Endothelial cell (in vitro differentiated cells): ENCODE data around the gene LSM10. TPM values are rescaled to one million over a fixed set of nuclear protein-coding genes. Genes with fewer than 3 reads are reported as not detected.

Experiments
- DNase-seq: peaks from one replicate; pipeline ENCODE4 v3.0.0; 2021; ENCODE audit warnings: low spot score
- H3K27ac Mint-ChIP-seq: one replicate; pipeline ENCODE4 v1.8.0; 2021; ENCODE audit warnings: mixed read lengths, inconsistent platforms; ENCODE audit not compliant: unreplicated experiment
- H3K27me3 Mint-ChIP-seq: one replicate; pipeline ENCODE4 v1.8.0; 2021; ENCODE audit warnings: mild to moderate bottlenecking, moderate library complexity, mixed read lengths, inconsistent platforms; ENCODE audit not compliant: unreplicated experiment
- H3K36me3 Mint-ChIP-seq: one replicate; pipeline ENCODE4 v1.8.0; 2021; ENCODE audit warnings: mild to moderate bottlenecking, low read depth, mixed read lengths, inconsistent platforms; ENCODE audit not compliant: unreplicated experiment
- H3K4me1 Mint-ChIP-seq: one replicate; pipeline ENCODE4 v1.8.0; 2021; ENCODE audit warnings: mild to moderate bottlenecking, mixed read lengths, inconsistent platforms; ENCODE audit not compliant: unreplicated experiment
- H3K4me3 Mint-ChIP-seq: one replicate; pipeline ENCODE4 v1.8.0; 2021; ENCODE audit warnings: mild to moderate bottlenecking, mixed read lengths, inconsistent platforms; ENCODE audit not compliant: unreplicated experiment
- H3K9me3 Mint-ChIP-seq: one replicate; pipeline ENCODE4 v1.8.0; 2021; ENCODE audit warnings: mixed read lengths, inconsistent platforms; ENCODE audit not compliant: unreplicated experiment
- total RNA-seq: library from RNA; stranded (reverse); fragmentation: NEBNext Ultra II Directional; extraction: Animal tissue kit (Norgen Biotek cat#: 25700); gene quantifications from one replicate; pipeline ENCODE4 v1.2.1, GENCODE V29; 2021; ENCODE audit not compliant: unreplicated experiment
- TF ChIP-seq, protein P1 (sequence below): fragments of 200-600 bp; sonication (generic); IDR thresholded peaks from one replicate; pipeline ENCODE4 v1.5.0; 2021; ENCODE audit warnings: antibody characterized with exemption; ENCODE audit not compliant: unreplicated experiment

LSM10 gene
- total RNA-seq, 1 donor from 2014 or later = 22.3 TPM

DNA sequence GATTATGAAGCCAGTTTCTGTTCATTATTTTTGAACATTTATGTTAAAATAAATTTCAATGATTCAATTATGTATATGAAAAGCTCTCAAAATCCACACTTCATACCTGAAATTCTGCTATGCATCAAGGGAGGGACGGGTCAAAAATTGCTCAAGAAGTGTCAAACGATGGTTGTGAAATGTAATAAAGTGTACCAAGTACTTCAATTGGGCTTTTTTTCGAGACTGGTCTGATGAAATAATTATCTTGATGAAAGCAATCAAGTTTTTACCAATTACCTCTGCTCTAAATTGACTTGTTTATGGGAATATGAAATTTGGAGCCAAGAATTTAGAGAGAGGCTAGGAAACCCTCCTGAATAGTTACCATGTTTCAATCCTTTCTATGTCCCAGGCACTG, 44.6 kb upstream of the LSM10 start:
- H3K27ac Mint-ChIP-seq = no peak overlapping the region
- H3K36me3 Mint-ChIP-seq = peaks cover under 1% of the 10 kb centered on the region
- peaks cover 2% of the 10 kb centered on the region for H3K4me1 Mint-ChIP-seq
- no peaks in the 10 kb centered on the region for H3K9me3 Mint-ChIP-seq
- H3K4me3 Mint-ChIP-seq = no peak overlapping the region
- H3K27me3 Mint-ChIP-seq = no peaks in the 10 kb centered on the region
- DNase-seq = no peak
- TF ChIP-seq, protein P1, sequence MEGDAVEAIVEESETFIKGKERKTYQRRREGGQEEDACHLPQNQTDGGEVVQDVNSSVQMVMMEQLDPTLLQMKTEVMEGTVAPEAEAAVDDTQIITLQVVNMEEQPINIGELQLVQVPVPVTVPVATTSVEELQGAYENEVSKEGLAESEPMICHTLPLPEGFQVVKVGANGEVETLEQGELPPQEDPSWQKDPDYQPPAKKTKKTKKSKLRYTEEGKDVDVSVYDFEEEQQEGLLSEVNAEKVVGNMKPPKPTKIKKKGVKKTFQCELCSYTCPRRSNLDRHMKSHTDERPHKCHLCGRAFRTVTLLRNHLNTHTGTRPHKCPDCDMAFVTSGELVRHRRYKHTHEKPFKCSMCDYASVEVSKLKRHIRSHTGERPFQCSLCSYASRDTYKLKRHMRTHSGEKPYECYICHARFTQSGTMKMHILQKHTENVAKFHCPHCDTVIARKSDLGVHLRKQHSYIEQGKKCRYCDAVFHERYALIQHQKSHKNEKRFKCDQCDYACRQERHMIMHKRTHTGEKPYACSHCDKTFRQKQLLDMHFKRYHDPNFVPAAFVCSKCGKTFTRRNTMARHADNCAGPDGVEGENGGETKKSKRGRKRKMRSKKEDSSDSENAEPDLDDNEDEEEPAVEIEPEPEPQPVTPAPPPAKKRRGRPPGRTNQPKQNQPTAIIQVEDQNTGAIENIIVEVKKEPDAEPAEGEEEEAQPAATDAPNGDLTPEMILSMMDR = no peak

DNA sequence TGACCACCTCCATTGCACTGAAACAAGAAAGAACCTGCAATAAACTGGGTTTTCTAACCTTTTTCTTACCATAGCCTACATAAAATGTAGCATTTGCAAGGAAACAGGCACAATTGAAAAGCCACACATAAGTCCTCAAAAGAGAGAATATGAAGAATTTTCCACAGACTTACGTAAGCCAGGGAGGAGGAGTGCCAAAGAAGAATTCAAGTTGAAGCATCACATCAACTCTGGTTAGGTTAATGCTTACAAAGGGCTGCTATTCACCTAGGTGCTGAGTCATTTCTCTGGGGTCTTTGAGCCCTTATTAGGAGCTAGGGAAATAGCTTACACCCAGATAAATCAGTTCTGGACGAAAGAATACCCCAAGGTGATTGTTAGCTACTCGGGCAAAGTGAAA, 42.9 kb upstream of the LSM10 start:
- H3K36me3 Mint-ChIP-seq = peaks cover 6% of the 10 kb centered on the region
- H3K27me3 Mint-ChIP-seq = no peaks in the 10 kb centered on the region
- H3K27ac Mint-ChIP-seq = no peak overlapping the region
- no peaks in the 10 kb centered on the region for H3K9me3 Mint-ChIP-seq
- no peaks in the 10 kb centered on the region for H3K4me1 Mint-ChIP-seq
- TF ChIP-seq, protein P1 = no peak
- DNase-seq = no peak
- no peak overlapping the region for H3K4me3 Mint-ChIP-seq

DNA sequence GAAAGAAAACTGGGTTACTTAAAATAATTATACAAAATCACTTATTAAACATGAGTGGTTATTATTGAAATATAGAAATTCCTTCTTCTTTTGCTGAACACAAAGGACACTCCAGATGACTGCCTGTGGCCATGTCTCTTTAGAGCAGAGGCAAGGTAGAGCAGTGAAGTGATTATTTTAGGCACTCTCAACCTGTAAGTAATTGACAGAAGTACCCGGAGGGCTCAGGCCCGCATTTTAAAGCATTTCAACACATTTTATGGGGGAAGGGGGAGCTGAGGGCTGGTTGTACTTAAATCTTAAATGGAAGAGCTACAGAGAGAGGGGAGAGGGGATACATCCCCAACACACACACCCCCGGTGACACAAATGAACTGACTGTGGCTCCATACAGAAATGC, 42.3 kb upstream of the LSM10 start:
- DNase-seq = no peak
- Mint-ChIP-seq H3K4me3 (no peak overlapping the region), H3K27ac (no peak overlapping the region), H3K27me3 (no peaks in the 10 kb centered on the region), H3K9me3 (no peaks in the 10 kb centered on the region), H3K4me1 (no peaks in the 10 kb centered on the region), H3K36me3 (peaks cover 6% of the 10 kb centered on the region)
- TF ChIP-seq, protein P1 = no peak

DNA sequence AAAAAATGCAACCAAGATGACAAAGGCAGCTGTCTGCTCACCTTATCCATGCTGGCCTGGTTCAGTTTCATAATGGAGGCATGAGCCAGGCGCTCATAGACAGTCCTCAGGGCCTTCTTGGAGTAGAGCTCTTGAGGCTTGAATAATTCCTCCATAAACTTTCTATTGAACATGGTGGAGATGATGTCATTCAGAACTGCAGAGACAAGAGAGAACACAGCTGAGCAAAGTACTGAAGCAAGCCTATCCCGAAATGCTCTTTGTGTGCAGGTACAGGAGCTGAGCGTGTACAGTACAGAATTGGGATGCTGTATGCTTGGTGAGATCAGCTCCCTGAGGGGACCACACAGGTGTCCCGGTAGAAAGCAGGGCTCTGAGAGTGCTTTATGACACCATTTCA, 41.0 kb upstream of the LSM10 start:
- peaks cover 9% of the 10 kb centered on the region for H3K36me3 Mint-ChIP-seq
- H3K4me3 Mint-ChIP-seq = no peak overlapping the region
- H3K4me1 Mint-ChIP-seq = no peaks in the 10 kb centered on the region
- H3K9me3 Mint-ChIP-seq = no peaks in the 10 kb centered on the region
- H3K27ac Mint-ChIP-seq = no peak overlapping the region
- H3K27me3 Mint-ChIP-seq = peaks cover 2% of the 10 kb centered on the region
- TF ChIP-seq, protein P1 = no peak
- DNase-seq = no peak

DNA sequence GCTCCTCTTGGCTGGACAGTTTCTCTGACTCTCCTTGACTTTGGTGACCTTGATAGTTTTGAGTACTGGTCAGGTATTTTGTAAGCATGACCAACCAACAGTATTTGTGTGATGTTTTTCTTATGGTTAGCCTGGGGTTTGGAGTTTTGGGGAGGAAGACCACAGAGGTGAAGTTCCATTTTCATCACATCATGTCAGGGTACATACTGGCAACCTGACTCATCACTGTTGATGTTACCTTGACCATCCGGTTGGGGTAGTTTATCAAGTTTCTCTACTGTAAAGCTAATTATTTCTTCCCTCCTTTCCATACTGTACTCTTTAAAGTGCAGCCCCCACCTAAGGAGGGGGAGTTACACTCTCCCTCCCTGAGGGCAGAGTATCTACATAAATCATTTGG, 39.1 kb upstream of the LSM10 start:
- DNase-seq = no peak
- H3K27ac Mint-ChIP-seq = no peak overlapping the region
- peaks cover 3% of the 10 kb centered on the region for H3K27me3 Mint-ChIP-seq
- no peak overlapping the region for H3K4me3 Mint-ChIP-seq
- no peaks in the 10 kb centered on the region for H3K9me3 Mint-ChIP-seq
- TF ChIP-seq, protein P1 = no peak
- peaks cover 12% of the 10 kb centered on the region for H3K36me3 Mint-ChIP-seq
- peaks cover 9% of the 10 kb centered on the region for H3K4me1 Mint-ChIP-seq
